LNCaP clone FGC (cell line): ENCODE results near the gene SEC24A.
"Not testable (repeated sequence)": the region's sequence is repeated elsewhere in the genome, so short reads cannot be mapped to it uniquely, and the experiment has no call there.

Source experiments
- DNase-seq: peaks from one replicate; pipeline ENCODE4 v3.0.0-alpha.2; 2011; ENCODE audit warnings: low read depth
- H3K4me3 ChIP-seq: 2 replicates; pipeline ENCODE4 v1.5.1; 2011; ENCODE audit warnings: mild to moderate bottlenecking, low read depth, low read length, control low read depth
- TF ChIP-seq, protein P1 (sequence below): IDR thresholded peaks from 2 replicates; pipeline ENCODE4 v1.5.1; 2012; ENCODE audit warnings: mild to moderate bottlenecking; ENCODE audit not compliant: control insufficient read depth, insufficient read depth; ENCODE audit errors: extremely low read depth

The SEC24A gene

DNA sequence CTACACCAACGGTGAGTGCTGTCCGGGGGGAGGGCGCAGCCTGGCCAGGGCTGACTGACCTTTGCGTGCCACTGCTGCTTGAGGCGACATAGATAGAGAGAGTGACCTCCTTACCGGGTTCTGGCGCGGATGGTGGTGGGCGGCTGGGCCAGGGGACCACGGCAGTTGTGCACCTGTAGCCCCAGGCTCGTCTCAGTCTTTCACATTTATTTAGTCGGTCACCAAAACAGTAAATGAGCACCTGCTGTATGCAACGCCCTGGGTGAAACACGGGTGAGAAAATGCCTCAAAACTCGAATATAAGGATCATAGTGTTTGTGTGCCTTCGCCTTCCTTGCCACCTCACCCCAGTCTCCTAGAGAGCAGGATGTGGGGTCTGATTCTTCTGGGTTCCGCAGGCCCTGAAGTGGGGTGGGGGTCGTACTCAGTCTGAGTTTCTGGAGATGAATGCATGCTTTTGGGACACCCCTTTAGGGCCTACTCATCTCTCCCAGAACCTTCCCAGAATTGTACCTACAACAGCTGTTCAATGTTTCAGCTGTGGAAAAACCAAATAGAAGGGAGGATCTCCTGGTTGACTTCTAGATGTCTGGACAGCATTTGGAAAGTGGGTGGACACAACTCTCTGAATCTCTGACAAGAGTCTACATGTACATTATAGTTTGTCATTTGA is 714 bp downstream of the SEC24A start:
- TF ChIP-seq, protein P1, sequence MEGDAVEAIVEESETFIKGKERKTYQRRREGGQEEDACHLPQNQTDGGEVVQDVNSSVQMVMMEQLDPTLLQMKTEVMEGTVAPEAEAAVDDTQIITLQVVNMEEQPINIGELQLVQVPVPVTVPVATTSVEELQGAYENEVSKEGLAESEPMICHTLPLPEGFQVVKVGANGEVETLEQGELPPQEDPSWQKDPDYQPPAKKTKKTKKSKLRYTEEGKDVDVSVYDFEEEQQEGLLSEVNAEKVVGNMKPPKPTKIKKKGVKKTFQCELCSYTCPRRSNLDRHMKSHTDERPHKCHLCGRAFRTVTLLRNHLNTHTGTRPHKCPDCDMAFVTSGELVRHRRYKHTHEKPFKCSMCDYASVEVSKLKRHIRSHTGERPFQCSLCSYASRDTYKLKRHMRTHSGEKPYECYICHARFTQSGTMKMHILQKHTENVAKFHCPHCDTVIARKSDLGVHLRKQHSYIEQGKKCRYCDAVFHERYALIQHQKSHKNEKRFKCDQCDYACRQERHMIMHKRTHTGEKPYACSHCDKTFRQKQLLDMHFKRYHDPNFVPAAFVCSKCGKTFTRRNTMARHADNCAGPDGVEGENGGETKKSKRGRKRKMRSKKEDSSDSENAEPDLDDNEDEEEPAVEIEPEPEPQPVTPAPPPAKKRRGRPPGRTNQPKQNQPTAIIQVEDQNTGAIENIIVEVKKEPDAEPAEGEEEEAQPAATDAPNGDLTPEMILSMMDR, result no peak
- DNase-seq, result no peak
- H3K4me3 ChIP-seq, result peak overlapping the region; percentile 98

DNA sequence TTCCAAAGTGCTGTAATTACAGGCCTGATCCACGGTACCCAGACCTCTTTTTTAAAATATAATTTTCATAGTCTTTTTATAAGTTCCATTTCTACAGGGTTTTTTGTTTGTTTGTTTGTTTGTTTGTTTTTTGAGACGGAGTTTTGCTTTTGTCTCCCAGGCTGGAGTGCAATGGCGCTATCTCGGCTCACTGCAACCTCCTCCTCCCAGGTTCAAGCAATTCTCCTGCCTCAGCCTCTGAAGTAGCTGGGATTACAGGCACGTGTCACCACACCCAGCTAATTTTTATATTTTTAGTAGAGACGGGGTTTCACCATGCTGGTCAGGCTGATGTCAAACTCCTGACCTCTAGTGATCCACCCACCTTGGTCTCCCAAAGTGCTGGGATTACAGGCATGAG is 2.1 kb downstream of the SEC24A start:
- DNase-seq, H3K4me3 ChIP-seq: not testable (repeated sequence)

DNA sequence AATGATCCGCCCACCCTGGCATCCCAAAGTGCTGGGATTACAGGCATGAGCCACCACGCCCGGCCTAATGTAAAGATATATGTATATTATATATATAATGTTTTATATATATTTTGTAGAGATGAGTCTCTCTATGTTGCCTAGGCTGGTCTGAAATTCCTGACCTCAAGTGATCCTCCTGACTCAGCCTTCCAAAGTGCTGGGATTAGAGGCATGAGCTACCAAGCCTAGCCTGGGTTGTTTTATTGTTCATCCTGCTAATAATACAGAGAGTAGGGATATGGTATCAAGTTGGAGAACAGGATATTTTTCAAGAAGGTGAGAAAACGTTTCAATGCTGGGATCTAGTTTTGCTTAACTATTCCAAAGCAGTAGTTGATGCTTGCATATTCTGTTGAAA is 2.9 kb downstream of the SEC24A start:
- TF ChIP-seq, protein P1, result no peak
- DNase-seq, result no peak
- no peak overlapping the region for H3K4me3 ChIP-seq

DNA sequence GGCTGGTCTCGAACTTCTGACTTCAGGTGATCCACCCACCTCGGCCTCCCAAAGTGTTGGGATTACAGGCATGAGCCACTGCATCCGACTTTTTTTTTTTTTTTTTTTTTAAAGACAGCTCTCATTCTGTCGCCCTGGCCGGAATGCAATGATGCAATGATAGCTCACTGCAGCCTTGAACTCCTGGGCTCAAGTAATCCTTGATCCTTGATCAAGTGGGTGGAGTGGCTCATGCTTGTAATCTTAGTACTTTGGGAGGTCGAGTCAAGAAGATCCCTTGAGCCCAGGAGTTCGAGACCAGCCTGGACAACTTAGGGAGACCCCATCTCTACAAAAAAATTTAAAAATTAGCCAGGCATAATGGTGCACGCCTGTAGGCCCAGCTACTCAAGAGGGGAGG is 8.1 kb downstream of the SEC24A start:
- DNase-seq, result no peak
- H3K4me3 ChIP-seq, result no peak overlapping the region
- TF ChIP-seq, protein P1, result no peak

DNA sequence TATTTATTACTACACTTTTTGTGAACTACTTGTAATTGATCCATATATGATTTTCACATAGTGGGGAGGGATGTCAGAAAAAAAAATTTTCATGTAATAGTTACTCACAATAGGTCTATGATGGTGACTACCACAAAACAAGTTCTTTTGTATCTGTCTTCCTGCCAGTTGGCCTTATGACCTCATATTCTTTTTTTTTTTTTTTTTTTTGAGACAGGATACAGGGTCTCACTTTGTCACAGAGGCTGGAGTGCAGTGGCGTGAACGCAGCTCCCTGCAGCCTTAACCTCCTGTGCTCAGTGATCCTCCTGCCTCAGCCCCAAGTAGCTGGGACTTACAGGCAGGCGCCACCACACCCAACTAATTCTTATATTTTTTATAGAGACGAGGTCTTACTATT is 10.9 kb downstream of the SEC24A start:
- no peak for DNase-seq
- TF ChIP-seq, protein P1, result no peak
- H3K4me3 ChIP-seq, result no peak overlapping the region

DNA sequence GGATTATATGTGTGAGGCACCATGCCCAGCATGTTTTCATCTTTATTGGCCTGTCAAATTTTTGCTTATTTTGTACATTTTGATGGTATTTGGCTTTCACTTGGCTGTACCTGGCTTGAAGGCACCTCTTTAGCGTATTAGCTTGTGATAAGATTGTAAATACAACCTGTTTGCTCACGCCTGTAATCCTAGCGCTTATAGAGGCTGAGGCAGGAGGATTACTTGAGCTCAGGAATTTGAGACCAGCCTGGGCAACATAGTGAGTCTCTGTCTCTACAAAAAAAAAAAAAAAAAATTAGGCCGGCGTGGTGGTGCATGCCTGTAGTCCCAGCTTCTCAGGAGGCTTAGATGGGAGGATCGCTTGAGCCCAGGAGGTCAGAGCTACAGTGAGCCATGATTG is 11.3 kb downstream of the SEC24A start:
- DNase-seq, result no peak
- no peak overlapping the region for H3K4me3 ChIP-seq
- TF ChIP-seq, protein P1, result no peak

DNA sequence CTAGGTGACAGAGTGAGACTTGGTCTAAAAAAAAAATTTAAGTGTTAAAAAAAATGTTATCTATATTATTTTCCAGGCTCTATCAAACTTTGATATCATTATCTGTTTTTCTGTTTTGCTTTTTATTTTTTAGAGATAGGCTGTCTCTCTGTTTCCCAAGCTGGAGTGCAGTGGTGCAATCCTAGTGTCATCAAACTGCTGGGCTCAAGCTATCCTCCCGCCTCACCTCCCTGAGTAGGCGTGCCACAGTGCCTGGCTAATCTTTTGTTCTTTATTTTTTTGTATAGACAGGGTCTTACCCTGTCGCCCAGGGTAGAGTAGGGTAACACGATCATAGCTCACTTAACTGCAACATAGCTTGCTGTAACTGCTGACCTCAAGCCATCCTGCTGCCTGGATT is 14.4 kb downstream of the SEC24A start:
- TF ChIP-seq, protein P1, result no peak
- no peak for DNase-seq
- no peak overlapping the region for H3K4me3 ChIP-seq
